H9 (cell line): ENCODE measurements around the gene IL1RAPL2. TPM values are rescaled to one million over a fixed set of nuclear protein-coding genes. Genes with fewer than 3 reads are reported as not detected.

ENCODE experiments used
- DNase-seq: peaks from one replicate; pipeline ENCODE4 v3.0.0-alpha.2; 2017
- H2AFZ ChIP-seq: one replicate; pipeline ENCODE4 v1.6.1; 2013; ENCODE audit warnings: mild to moderate bottlenecking, low read length, control low read depth, moderate library complexity
- H2AK5ac ChIP-seq: 2 replicates; pipeline ENCODE4 v1.6.1; 2013; ENCODE audit warnings: low read length, control low read depth, mixed read lengths; ENCODE audit not compliant: insufficient read length
- H2BK120ac ChIP-seq: one replicate; pipeline ENCODE4 v1.6.1; 2013; ENCODE audit warnings: low read depth, mild to moderate bottlenecking, low read length, control low read depth, inconsistent platforms; ENCODE audit not compliant: poor library complexity, severe bottlenecking
- H2BK12ac ChIP-seq: 2 replicates; pipeline ENCODE4 v1.6.1; 2013; ENCODE audit warnings: low read length, control low read depth, mixed read lengths, low read depth; ENCODE audit not compliant: insufficient read length
- H2BK15ac ChIP-seq: 2 replicates; pipeline ENCODE4 v1.6.1; 2013; ENCODE audit warnings: low read depth, low read length, control low read depth
- H2BK20ac ChIP-seq: one replicate; pipeline ENCODE4 v1.6.1; 2013; ENCODE audit warnings: low read depth, mild to moderate bottlenecking, low read length, control low read depth, inconsistent platforms; ENCODE audit not compliant: poor library complexity, severe bottlenecking
- H2BK5ac ChIP-seq: 2 replicates; pipeline ENCODE4 v1.6.1; 2013; ENCODE audit warnings: low read length, control low read depth, mixed read lengths; ENCODE audit not compliant: insufficient read length
- H3K14ac ChIP-seq: 2 replicates; pipeline ENCODE4 v1.6.1; 2013; ENCODE audit warnings: low read length, control low read depth; ENCODE audit not compliant: insufficient read depth
- H3K18ac ChIP-seq: 2 replicates; pipeline ENCODE4 v1.6.1; 2013; ENCODE audit warnings: low read depth, mild to moderate bottlenecking, mixed read lengths, low read length, control low read depth; ENCODE audit not compliant: insufficient read length
- H3K23ac ChIP-seq: 2 replicates; pipeline ENCODE4 v1.6.1; 2013; ENCODE audit warnings: low read length, control low read depth, mixed read lengths, low read depth; ENCODE audit not compliant: insufficient read length
- H3K23me2 ChIP-seq: 2 replicates; pipeline ENCODE4 v1.6.1; 2013; ENCODE audit warnings: low read depth, mild to moderate bottlenecking, mixed read lengths, low read length, control low read depth; ENCODE audit not compliant: insufficient read length, poor library complexity, severe bottlenecking
- H3K27ac ChIP-seq: 2 replicates; pipeline ENCODE4 v1.5.1; 2013; ENCODE audit warnings: low read length, control low read depth, mixed read lengths, low read depth; ENCODE audit not compliant: insufficient read length
- H3K27me3 ChIP-seq: 2 replicates; pipeline ENCODE4 v1.6.1; 2013; ENCODE audit warnings: low read length, control low read depth, inconsistent platforms; ENCODE audit not compliant: insufficient read depth
- H3K4ac ChIP-seq: 2 replicates; pipeline ENCODE4 v1.6.1; 2013; ENCODE audit warnings: low read depth, mild to moderate bottlenecking, control low read depth, inconsistent platforms, low read length, moderate library complexity
- H3K4me1 ChIP-seq: 2 replicates; pipeline ENCODE4 v1.6.1; 2013; ENCODE audit warnings: low read length, control low read depth, inconsistent platforms; ENCODE audit not compliant: insufficient read depth
- H3K4me2 ChIP-seq: 2 replicates; pipeline ENCODE4 v1.6.1; 2013; ENCODE audit warnings: low read length, control low read depth, mixed read lengths; ENCODE audit not compliant: insufficient read length, insufficient read depth
- H3K56ac ChIP-seq: 2 replicates; pipeline ENCODE4 v1.6.1; 2013; ENCODE audit warnings: low read depth, mild to moderate bottlenecking, mixed read lengths, low read length, control low read depth; ENCODE audit not compliant: insufficient read length
- H3K79me1 ChIP-seq: 2 replicates; pipeline ENCODE4 v1.6.1; 2013; ENCODE audit warnings: low read depth, mild to moderate bottlenecking, moderate library complexity, low read length, control low read depth, inconsistent platforms; ENCODE audit not compliant: insufficient read depth, poor library complexity, severe bottlenecking
- H3K79me2 ChIP-seq: 2 replicates; pipeline ENCODE4 v1.6.1; 2013; ENCODE audit warnings: low read length, control low read depth, inconsistent platforms; ENCODE audit not compliant: insufficient read depth
- H3K9ac ChIP-seq: 2 replicates; pipeline ENCODE4 v1.6.1; 2013; ENCODE audit warnings: low read length, control low read depth, mixed read lengths; ENCODE audit not compliant: insufficient read length; ENCODE audit errors: extremely low read depth
- H3K9me3 ChIP-seq: one replicate; pipeline ENCODE4 v1.6.1; 2013; ENCODE audit warnings: low read depth, low read length, inconsistent platforms; ENCODE audit not compliant: control insufficient read depth
- H3T11ph ChIP-seq: one replicate; pipeline ENCODE4 v1.6.1; 2013; ENCODE audit warnings: mild to moderate bottlenecking, low read length, control low read depth, inconsistent platforms
- H4K20me1 ChIP-seq: one replicate; pipeline ENCODE4 v1.6.1; 2013; ENCODE audit not compliant: control insufficient read depth, insufficient read length, insufficient read depth
- H4K5ac ChIP-seq: 2 replicates; pipeline ENCODE4 v1.6.1; 2013; ENCODE audit warnings: low read depth, mild to moderate bottlenecking, mixed read lengths, low read length, control low read depth; ENCODE audit not compliant: insufficient read length
- H4K8ac ChIP-seq: replicated peaks from 2 replicates; pipeline ENCODE4 v1.6.1; 2013; ENCODE audit warnings: low read length, control low read depth, mixed read lengths, low read depth; ENCODE audit not compliant: insufficient read length
- H4K91ac ChIP-seq: 2 replicates; pipeline ENCODE4 v1.6.1; 2013; ENCODE audit warnings: low read depth, mild to moderate bottlenecking, moderate library complexity, mixed read lengths, low read length, control low read depth; ENCODE audit not compliant: insufficient read length
- H3K27ac Mint-ChIP-seq, 3 experiments: 2 replicates in 2 of 3; 3 replicates in 1 of 3; pipeline ENCODE4 v1.8.0; 2020 to 2021; ENCODE audit warnings: mixed read lengths in 3 of 3, mild to moderate bottlenecking in 1 of 3, moderate library complexity in 1 of 3
- H3K27me3 Mint-ChIP-seq: 2 replicates; pipeline ENCODE4 v1.8.0; 2021; ENCODE audit warnings: low read depth, mild to moderate bottlenecking, moderate library complexity, mixed read lengths
- H3K36me3 Mint-ChIP-seq, 3 experiments: 2 replicates in 2 of 3; 3 replicates in 1 of 3; pipeline ENCODE4 v1.8.0; 2020 to 2021; ENCODE audit warnings: low read depth in 3 of 3, mixed read lengths in 3 of 3; ENCODE audit not compliant: insufficient read depth in 1 of 3
- H3K4me1 Mint-ChIP-seq, 2 experiments: 2 replicates each; pipeline ENCODE4 v1.8.0; 2020; ENCODE audit warnings: mixed read lengths in 2 of 2
- H3K4me3 Mint-ChIP-seq, 2 experiments: 2 replicates in 1 of 2; 3 replicates in 1 of 2; pipeline ENCODE4 v1.8.0; 2020 to 2021; ENCODE audit warnings: mild to moderate bottlenecking in 2 of 2, mixed read lengths in 2 of 2, moderate library complexity in 1 of 2
- H3K9me3 Mint-ChIP-seq, 2 experiments: 2 replicates in 1 of 2; 3 replicates in 1 of 2; pipeline ENCODE4 v1.8.0; 2020; ENCODE audit warnings: mild to moderate bottlenecking in 2 of 2, mixed read lengths in 2 of 2, moderate library complexity in 1 of 2
- CTCF ChIP-seq: fragments of 200-600 bp; sonication (generic); conservative IDR thresholded peaks from 3 replicates; pipeline ENCODE4 v1.8.0; 2021; ENCODE audit warnings: antibody characterized with exemption, mild to moderate bottlenecking
- WGBS: extraction: QIAGEN DNeasy Blood & Tissue Kit; methylation state at CpG from one replicate; pipeline ENCODE4 v1.1.7; 2013; ENCODE audit warnings: missing lambda C conversion rate, low lambda C conversion rate, mixed read lengths; ENCODE audit not compliant: insufficient read length; ENCODE audit errors: extremely low coverage; 5-methylcytosine and 5-hydroxymethylcytosine counted together
- total RNA-seq: library from RNA; stranded (reverse); gene quantifications from 2 replicates; pipeline ENCODE4 v1.2.1, GENCODE V29; 2021

Gene IL1RAPL2
- total RNA-seq, 1 experiment from 2014 or later: not detected

GRCh38 chrX:105265093-105265492, 699.1 kb downstream of the IL1RAPL2 start:
- H3K4me3 Mint-ChIP-seq: no peak overlapping the region
- no peak overlapping the region for H3K27ac Mint-ChIP-seq
- H3K79me2 ChIP-seq: no peaks in the 10 kb centered on the region
- H4K5ac ChIP-seq: no peak overlapping the region
- no peaks in the 10 kb centered on the region for H4K20me1 ChIP-seq
- H3K27ac ChIP-seq: no peak overlapping the region
- no peak overlapping the region for H3K4me2 ChIP-seq
- H3K27me3 Mint-ChIP-seq: no peaks in the 10 kb centered on the region
- H2BK15ac ChIP-seq: no peak overlapping the region
- no peak overlapping the region for H3K9ac ChIP-seq
- H3K18ac ChIP-seq: no peak overlapping the region
- no CpG with 5 or more reads among the region's 3 CpGs for WGBS
- H4K91ac ChIP-seq: no peak overlapping the region
- no peak overlapping the region for H3T11ph ChIP-seq
- H3K23me2 ChIP-seq: no peaks in the 10 kb centered on the region
- H3K9me3 Mint-ChIP-seq: peaks cover 0 to 29% of the 10 kb centered on the region in 2 experiments; a peak in 2 of 5 replicates
- DNase-seq: no peak
- H2BK20ac ChIP-seq: no peak overlapping the region
- H3K36me3 Mint-ChIP-seq: peaks cover 0 to 2% (median 0%) of the 10 kb centered on the region in 3 experiments; a peak in 3 of 7 replicates
- no peak overlapping the region for H2BK120ac ChIP-seq
- H2AFZ ChIP-seq: no peak overlapping the region
- no peak overlapping the region for H3K14ac ChIP-seq
- H3K4me1 ChIP-seq: no peaks in the 10 kb centered on the region
- no peak overlapping the region for H3K56ac ChIP-seq
- no peaks in the 10 kb centered on the region for H3K79me1 ChIP-seq
- TF ChIP-seq CTCF: no peak
- no peak overlapping the region for H2BK5ac ChIP-seq
- H2BK12ac ChIP-seq: no peak overlapping the region
- H3K4ac ChIP-seq: no peak overlapping the region
- no peak overlapping the region for H4K8ac ChIP-seq
- no peak overlapping the region for H3K23ac ChIP-seq
- H3K9me3 ChIP-seq: peaks cover 1% of the 10 kb centered on the region
- no peak overlapping the region for H2AK5ac ChIP-seq
- no peaks in the 10 kb centered on the region; a peak in 1 of 4 replicates for H3K4me1 Mint-ChIP-seq
- no peaks in the 10 kb centered on the region for H3K27me3 ChIP-seq
